ENCODE data around the gene HERC3.

Gene HERC3

DNA sequence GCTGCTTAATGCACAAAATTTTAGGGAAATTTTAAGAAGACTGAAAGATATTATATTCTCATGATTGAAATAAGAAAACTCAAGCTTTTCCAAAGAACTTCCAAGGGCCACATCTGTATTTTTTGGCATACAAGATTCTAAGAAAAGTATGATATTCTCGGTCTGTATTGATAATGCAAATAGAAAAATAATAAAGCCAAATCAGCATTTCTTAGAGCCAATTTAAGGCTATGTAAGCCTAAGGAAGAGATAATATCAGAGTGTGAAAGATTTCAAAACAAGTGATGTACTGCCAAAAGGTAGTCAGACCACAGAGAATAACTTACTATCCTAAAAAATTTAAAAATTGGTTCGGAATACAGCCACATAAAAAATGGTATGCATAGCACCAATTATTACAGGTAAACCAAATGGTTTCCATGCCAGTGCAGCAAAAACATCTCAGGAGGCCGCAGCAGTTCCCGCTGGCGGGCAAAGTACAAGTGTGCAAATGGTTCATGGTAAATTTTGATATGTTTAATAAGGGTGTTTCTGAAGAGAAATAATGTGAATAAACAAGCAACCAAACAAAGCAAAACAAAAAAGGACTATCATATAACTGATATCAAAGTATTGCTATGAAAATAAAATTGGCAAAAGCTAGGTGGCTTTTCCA lies 140.6 kb downstream of the HERC3 start:
- TF ChIP-seq, protein P1, sequence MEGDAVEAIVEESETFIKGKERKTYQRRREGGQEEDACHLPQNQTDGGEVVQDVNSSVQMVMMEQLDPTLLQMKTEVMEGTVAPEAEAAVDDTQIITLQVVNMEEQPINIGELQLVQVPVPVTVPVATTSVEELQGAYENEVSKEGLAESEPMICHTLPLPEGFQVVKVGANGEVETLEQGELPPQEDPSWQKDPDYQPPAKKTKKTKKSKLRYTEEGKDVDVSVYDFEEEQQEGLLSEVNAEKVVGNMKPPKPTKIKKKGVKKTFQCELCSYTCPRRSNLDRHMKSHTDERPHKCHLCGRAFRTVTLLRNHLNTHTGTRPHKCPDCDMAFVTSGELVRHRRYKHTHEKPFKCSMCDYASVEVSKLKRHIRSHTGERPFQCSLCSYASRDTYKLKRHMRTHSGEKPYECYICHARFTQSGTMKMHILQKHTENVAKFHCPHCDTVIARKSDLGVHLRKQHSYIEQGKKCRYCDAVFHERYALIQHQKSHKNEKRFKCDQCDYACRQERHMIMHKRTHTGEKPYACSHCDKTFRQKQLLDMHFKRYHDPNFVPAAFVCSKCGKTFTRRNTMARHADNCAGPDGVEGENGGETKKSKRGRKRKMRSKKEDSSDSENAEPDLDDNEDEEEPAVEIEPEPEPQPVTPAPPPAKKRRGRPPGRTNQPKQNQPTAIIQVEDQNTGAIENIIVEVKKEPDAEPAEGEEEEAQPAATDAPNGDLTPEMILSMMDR (IDR thresholded peaks at IDR 0.05; ENCODE audit: insufficient read depth, low read length) = no peak

DNA sequence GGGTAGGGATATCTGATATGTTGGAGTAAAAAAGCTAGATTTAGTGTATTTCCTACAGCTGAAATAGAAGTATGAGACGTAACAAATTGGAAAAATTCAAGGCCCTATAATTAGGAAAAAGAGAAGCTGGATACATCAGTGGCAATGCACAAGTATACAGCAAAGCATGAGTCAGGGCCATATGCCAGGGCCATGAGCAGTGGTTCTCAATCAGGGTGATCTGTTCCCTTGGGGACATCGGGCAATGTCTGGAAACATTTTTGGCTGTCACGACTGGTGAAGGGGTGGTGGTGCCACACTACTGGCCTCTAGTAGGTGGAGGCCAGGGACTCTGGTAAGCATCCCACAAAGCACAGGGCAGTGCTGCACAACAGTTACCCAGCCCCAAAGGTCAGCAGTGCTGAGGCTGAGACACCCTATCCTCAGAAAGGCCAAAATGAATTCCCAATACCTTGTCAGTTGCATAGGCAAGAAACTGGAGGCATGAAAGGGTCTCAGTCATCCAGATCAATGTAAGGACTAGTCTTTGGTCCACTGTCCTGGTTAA lies 142.2 kb downstream of the HERC3 start:
- Histone ChIP-seq H3K4me3 (replicated peaks; ENCODE audit: insufficient read depth, low read length) (no peak overlapping the region), H3K27ac (replicated peaks) (no peak overlapping the region), H3K27me3 (ENCODE audit: insufficient read depth, poor library complexity, severe bottlenecking) (no peaks in the 10 kb centered on the region)
- TF ChIP-seq POLR2AphosphoS5 (IDR thresholded peaks at IDR 0.05; ENCODE audit: low read depth) (no peak), SPI1 (IDR thresholded peaks at IDR 0.05; ENCODE audit: borderline replicate concordance, low read depth) (no peak), GABPA (IDR thresholded peaks at IDR 0.05; ENCODE audit: low read depth) (no peak)
- TF ChIP-seq, protein P2, sequence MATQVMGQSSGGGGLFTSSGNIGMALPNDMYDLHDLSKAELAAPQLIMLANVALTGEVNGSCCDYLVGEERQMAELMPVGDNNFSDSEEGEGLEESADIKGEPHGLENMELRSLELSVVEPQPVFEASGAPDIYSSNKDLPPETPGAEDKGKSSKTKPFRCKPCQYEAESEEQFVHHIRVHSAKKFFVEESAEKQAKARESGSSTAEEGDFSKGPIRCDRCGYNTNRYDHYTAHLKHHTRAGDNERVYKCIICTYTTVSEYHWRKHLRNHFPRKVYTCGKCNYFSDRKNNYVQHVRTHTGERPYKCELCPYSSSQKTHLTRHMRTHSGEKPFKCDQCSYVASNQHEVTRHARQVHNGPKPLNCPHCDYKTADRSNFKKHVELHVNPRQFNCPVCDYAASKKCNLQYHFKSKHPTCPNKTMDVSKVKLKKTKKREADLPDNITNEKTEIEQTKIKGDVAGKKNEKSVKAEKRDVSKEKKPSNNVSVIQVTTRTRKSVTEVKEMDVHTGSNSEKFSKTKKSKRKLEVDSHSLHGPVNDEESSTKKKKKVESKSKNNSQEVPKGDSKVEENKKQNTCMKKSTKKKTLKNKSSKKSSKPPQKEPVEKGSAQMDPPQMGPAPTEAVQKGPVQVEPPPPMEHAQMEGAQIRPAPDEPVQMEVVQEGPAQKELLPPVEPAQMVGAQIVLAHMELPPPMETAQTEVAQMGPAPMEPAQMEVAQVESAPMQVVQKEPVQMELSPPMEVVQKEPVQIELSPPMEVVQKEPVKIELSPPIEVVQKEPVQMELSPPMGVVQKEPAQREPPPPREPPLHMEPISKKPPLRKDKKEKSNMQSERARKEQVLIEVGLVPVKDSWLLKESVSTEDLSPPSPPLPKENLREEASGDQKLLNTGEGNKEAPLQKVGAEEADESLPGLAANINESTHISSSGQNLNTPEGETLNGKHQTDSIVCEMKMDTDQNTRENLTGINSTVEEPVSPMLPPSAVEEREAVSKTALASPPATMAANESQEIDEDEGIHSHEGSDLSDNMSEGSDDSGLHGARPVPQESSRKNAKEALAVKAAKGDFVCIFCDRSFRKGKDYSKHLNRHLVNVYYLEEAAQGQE (IDR thresholded peaks at IDR 0.05; ENCODE audit: insufficient replicate concordance, low read depth) = no peak
- TF ChIP-seq, protein P1 (IDR thresholded peaks at IDR 0.05; ENCODE audit: insufficient read depth, low read length) = no peak
- DNase-seq (ENCODE audit: low read depth in 1 of 2, low spot score in 1 of 2) = no peak

More for the DNA sequence above, 140.6 kb downstream of the HERC3 start:
- no peaks in the 10 kb centered on the region for H3K27me3 ChIP-seq (ENCODE audit: insufficient read depth, poor library complexity, severe bottlenecking)
- DNase-seq (ENCODE audit: low read depth in 1 of 2, low spot score in 1 of 2) = no peak
- no peak overlapping the region for H3K4me3 ChIP-seq (replicated peaks; ENCODE audit: insufficient read depth, low read length)
- H3K27ac ChIP-seq (replicated peaks) = no peak overlapping the region

DNA sequence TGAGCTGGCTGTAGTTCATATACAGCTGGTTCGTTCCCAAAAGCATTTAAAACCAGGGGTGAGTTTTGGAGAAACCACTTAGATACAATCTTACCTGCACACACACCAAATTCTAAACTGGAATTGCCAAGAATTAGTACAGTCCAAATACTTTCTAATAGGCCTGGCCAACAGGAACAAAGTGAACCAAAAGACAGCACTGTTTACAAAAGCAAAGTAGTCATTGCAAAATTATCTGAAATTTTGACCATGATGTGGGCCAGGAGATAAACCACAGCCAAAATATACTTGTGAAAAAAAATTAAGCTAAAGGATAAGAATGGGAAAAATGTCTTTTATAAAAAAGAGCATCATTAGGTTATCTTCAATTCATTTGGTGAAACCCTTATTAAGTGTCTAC lies 143.3 kb downstream of the HERC3 start:
- H3K27me3 ChIP-seq (ENCODE audit: insufficient read depth, poor library complexity, severe bottlenecking) = no peaks in the 10 kb centered on the region
- H3K27ac ChIP-seq (replicated peaks) = no peak overlapping the region
- TF ChIP-seq, protein P2 (IDR thresholded peaks at IDR 0.05; ENCODE audit: insufficient replicate concordance, low read depth) = no peak
- no peak for TF ChIP-seq POLR2AphosphoS5 (IDR thresholded peaks at IDR 0.05; ENCODE audit: low read depth)
- TF ChIP-seq, protein P1 (IDR thresholded peaks at IDR 0.05; ENCODE audit: insufficient read depth, low read length) = no peak
- no peak for TF ChIP-seq GABPA (IDR thresholded peaks at IDR 0.05; ENCODE audit: low read depth)
- no peak for TF ChIP-seq SPI1 (IDR thresholded peaks at IDR 0.05; ENCODE audit: borderline replicate concordance, low read depth)
- H3K4me3 ChIP-seq (replicated peaks; ENCODE audit: insufficient read depth, low read length) = no peak overlapping the region
- DNase-seq (ENCODE audit: low read depth in 1 of 2, low spot score in 1 of 2) = no peak

DNA sequence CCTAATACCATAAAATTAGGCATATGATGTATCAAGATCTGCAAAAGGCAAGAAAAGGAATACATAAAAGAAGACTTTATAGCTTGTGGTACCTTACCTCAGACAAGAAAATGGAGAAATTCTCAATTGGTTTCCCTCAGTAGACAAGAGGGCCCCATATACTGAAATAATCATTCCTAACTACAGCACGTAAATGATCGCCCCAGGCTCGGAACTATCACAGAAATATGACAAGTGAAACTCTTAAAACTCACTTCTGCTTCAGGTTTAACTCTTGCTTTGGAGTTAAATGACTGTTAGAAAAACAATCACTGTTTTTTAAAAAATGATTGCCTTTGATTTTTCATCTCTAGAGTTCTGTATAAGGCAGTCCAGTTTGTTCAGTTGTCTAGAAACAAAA lies 144.0 kb downstream of the HERC3 start:
- DNase-seq (ENCODE audit: low read depth in 1 of 2, low spot score in 1 of 2) = no peak
- H3K27ac ChIP-seq (replicated peaks) = no peak overlapping the region
- TF ChIP-seq, protein P2 (IDR thresholded peaks at IDR 0.05; ENCODE audit: insufficient replicate concordance, low read depth) = no peak
- TF ChIP-seq, protein P1 (IDR thresholded peaks at IDR 0.05; ENCODE audit: insufficient read depth, low read length) = no peak
- TF ChIP-seq POLR2AphosphoS5 (IDR thresholded peaks at IDR 0.05; ENCODE audit: low read depth) (no peak), SPI1 (IDR thresholded peaks at IDR 0.05; ENCODE audit: borderline replicate concordance, low read depth) (no peak), GABPA (IDR thresholded peaks at IDR 0.05; ENCODE audit: low read depth) (no peak)
- H3K4me3 ChIP-seq (replicated peaks; ENCODE audit: insufficient read depth, low read length) = no peak overlapping the region
- no peaks in the 10 kb centered on the region for H3K27me3 ChIP-seq (ENCODE audit: insufficient read depth, poor library complexity, severe bottlenecking)

All from HL-60 (cell line).